M059J (cell line): ENCODE measurements around the gene SLC4A8. TPM values are rescaled to one million over a fixed set of nuclear protein-coding genes. Genes with fewer than 3 reads are reported as not detected.
A peak's percentile ranks its signal among the peaks of the same experiment; 100 is the strongest.

Experiments used
- DNase-seq: peaks from one replicate; pipeline ENCODE4 v3.0.0-alpha.2; 2012; ENCODE audit warnings: low read depth
- total RNA-seq: library from RNA; depleted of rRNA; stranded (reverse); fragments of >200 nt; shearing (Covaris generic); gene quantifications from 2 replicates; pipeline ENCODE4 v1.2.3, GENCODE V29; 2014; rRNA removed

Gene SLC4A8
- 2.5 and 12.3 TPM in 2 replicates for total RNA-seq

GRCh38 chr12:51424662-51425539 lies at the start of gene SLC4A8:
Gene SLC4A8, plus strand, starts transcription at chr12:51424831. Its CDS starts 157 bp downstream, at chr12:51424988.
- peak; percentile 85 for DNase-seq

- no peak for DNase-seq
Measured at GRCh38 chr12:51374856-51375255, 49.8 kb upstream of the SLC4A8 start.

GRCh38 chr12:51377099-51377984 lies 47.3 kb upstream of the SLC4A8 start:
- DNase-seq: no peak

GRCh38 chr12:51378749-51379148 lies 45.9 kb upstream of the SLC4A8 start:
- DNase-seq: no peak

GRCh38 chr12:51379571-51379970 lies 45.1 kb upstream of the SLC4A8 start:
- no peak for DNase-seq

GRCh38 chr12:51381226-51382079 lies 43.2 kb upstream of the SLC4A8 start:
- no peak for DNase-seq

GRCh38 chr12:51382173-51382572 lies 42.5 kb upstream of the SLC4A8 start:
- no peak for DNase-seq

- DNase-seq: peak; percentile 61
Measured at GRCh38 chr12:51383269-51383905, 41.2 kb upstream of the SLC4A8 start.

GRCh38 chr12:51386351-51386750 lies 38.3 kb upstream of the SLC4A8 start:
- DNase-seq: no peak

- peak; percentile 82 for DNase-seq
Measured at GRCh38 chr12:51388069-51388799, 36.4 kb upstream of the SLC4A8 start.

- DNase-seq: no peak
Measured at GRCh38 chr12:51388846-51389245, 35.8 kb upstream of the SLC4A8 start.

- DNase-seq: peak; percentile 59
Measured at GRCh38 chr12:51389302-51389999, 35.2 kb upstream of the SLC4A8 start.

- DNase-seq: no peak
Measured at GRCh38 chr12:51390457-51390856, 34.2 kb upstream of the SLC4A8 start.

GRCh38 chr12:51390891-51391282 lies 33.7 kb upstream of the SLC4A8 start:
- peak; percentile 27 for DNase-seq

- DNase-seq: peak; percentile 44
Measured at GRCh38 chr12:51391283-51392123, 33.1 kb upstream of the SLC4A8 start, which contains the start of gene GALNT6. Gene GALNT6, minus strand, starts transcription at chr12:51391406. Its CDS starts 11,625 bp downstream, at chr12:51379781.

- DNase-seq: no peak
Measured at GRCh38 chr12:51392556-51393237, 31.9 kb upstream of the SLC4A8 start.

- DNase-seq: peak; percentile 96
Measured at GRCh38 chr12:51393676-51394545, 30.7 kb upstream of the SLC4A8 start.
